Measurements from ENCODE around the gene DGKZ.

GRCh38 chr11:46342239-46342638, 5.0 kb upstream of the DGKZ start:
- TF ChIP-seq REST (IDR thresholded peaks at IDR 0.05; ENCODE audit: unreplicated experiment) (no peak), POLR2AphosphoS5 (IDR thresholded peaks at IDR 0.05; ENCODE audit: low read depth) (no peak), CTCF (conservative IDR thresholded peaks at IDR 0.05; ENCODE audit: low read depth in 2 of 2) (no peak), EZH2phosphoT487 (IDR thresholded peaks at IDR 0.05; ENCODE audit: unreplicated experiment) (no peak), EZH2 (IDR thresholded peaks at IDR 0.05; ENCODE audit: low read depth, unreplicated experiment) (no peak)

All from GM23338 (cell line).